ENCODE measurements around the gene ACOT7.

Gene ACOT7

DNA sequence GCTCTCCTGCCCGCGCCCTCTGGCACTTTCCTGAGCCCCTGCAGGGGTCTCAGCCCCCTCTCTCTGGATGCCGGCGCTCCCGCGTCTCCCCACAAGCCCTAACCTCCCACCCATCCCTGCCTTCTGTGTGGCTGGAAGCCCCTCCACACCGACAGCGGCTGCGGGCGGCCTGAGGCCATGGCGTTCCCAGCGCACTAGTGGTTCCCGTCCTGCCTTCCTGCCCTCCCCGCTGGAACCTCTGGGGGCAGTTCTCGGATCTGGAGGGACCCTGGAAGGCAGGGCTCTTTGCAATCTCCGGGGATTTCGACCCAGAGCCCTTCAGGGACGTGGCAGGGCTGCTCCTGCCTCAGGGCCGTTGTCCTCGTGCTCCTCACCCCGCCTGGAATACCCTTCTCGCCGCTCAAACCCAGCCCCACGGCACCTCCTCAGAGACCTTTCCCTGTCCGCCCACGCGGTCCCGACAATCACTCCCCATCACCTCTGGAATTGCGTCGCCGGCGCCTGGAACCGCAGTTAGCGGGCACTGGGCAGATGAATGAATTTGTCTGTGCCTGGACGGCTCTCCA is 30.5 kb upstream of the ACOT7 start:
- DNase-seq: peak; percentile 55

DNA sequence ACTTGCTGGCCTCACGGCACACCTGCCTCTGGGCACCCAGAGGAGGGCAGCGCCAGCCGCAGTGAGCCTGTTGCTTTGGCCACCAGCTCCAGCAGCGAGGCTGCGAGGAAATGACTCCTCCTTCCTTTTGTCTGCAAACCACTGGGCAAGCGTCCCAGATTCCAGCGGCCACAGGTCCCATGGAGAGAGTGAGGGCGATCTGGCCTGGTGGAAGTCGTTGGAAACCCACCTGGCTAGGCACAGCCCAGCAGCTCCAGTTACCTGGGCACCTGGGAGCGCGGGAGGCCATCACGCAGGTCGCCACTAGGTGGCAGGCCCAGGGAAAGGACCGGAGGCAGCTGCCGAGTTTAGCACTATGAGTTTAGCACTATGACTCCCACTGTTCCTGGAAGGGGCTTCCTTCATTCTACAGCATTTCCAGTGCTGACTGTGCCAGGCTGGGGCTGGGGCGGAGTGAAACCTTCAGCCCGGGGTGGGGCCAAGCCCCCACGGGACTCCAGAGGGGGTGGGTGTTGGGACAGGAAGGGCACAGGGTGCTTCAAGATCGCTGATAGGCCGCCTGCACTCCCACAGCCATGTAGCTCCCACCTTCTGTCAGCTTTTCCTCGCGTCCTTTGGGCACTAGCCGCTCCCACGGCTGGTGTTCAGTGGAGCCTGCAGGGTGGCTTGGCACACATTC is 29.9 kb upstream of the ACOT7 start:
- peak; percentile 65 for DNase-seq

DNA sequence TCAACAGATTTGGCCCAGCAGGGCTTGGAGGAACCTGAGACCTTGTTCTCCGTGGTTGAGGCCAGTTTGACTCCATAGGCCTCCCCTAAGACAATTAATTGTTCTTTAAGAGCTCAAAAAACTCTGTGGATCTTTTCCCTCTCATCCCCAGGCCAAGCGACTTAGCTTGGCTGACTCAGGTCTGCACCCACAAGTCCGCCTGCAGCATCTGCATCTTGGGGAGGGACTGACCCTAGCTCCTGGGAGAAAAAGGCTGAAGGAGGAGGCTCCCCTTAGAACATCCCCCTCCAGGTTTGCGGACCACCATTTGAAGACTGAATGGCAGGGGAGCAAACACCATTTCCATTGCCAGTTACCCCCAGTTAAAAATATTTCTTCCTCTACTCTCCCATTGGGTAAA is 27.7 kb upstream of the ACOT7 start:
- DNase-seq: no peak

DNA sequence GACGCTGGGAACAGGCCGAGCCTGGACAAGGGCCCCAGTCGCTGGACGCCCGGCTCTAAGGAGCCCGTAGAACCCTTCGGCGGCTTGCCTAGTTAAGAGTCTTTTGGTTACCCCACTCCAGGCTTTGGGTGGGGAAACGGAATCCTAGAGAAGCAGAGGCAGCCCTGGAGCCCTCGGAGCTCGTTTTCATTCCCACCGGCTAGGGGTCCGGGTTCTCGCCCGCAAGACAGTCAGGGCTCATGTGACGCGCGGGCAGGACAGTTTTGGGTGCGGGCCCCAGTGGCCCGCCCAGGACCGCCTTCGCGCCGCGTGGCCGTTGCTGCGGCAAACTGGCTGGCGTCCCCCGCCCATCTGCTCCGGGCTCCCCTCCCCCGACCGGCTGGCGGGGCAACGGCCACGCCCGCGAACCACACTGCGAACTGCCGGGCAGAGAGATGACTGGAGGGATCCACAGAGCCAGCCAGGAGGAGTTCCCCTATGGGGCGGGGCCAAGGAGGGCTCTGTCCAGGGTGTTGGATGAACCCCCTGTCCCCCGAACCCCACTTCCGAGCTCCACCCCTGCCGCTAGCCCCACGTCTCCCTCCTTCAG is 27.0 kb upstream of the ACOT7 start:
- peak; percentile 61 for DNase-seq

GRCh38 chr1:6419804-6420453 is 26.4 kb upstream of the ACOT7 start, which contains the start of gene HES2:
HES2 (minus strand) TSS chr1:6419919; CDS start chr1:6419820, 99 bp downstream.
- peak; percentile 61 for DNase-seq

DNA sequence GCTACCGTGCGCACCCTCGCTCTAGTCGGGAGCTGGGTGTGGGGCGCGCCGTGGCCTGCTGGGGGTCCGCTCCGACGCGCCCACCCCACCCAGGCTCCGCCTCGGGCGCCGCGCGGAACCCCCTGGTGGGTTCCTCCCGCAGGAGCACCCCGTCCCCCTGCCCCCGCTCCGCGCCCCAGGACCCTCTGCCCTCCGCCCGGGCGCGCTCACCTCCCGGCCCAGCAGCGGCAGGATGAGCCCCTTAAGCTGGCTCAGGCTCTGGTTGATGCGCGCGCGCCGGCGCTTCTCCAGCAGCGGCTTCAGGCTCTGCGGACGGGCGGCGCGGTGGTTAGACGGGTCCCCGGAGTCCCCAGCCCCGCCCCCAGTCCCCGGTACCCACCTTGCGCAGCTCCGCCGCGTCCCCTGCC is 25.8 kb upstream of the ACOT7 start:
- DNase-seq: no peak

GRCh38 chr1:6418668-6419396 is 25.3 kb upstream of the ACOT7 start:
- DNase-seq: peak; percentile 47

- DNase-seq: no peak
Observed at GRCh38 chr1:6417961-6418667, 24.5 kb upstream of the ACOT7 start.

DNA sequence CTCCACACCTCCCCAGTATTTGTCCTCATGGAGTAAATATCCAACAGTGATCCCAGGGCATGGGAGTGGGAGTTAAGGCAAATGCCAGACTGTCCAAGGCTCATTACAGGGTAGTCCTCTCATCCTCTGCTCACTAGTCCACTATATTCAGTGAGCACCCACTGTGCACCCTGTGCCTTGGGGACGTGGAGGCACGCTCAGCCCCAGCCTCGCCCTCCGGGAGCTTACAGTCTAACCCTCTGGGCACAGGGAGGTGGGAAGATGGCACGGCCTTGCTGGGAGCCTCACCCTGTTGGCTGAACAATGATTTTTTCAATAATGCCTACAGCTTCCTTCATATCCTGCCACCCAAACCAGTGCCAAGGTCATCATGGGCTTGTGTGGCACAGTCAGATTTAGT is 23.3 kb upstream of the ACOT7 start:
- no peak for DNase-seq

- no peak for DNase-seq
Observed at GRCh38 chr1:6416295-6416656, 22.7 kb upstream of the ACOT7 start.

- DNase-seq: no peak
Observed at GRCh38 chr1:6414881-6415626, 21.5 kb upstream of the ACOT7 start.

DNA sequence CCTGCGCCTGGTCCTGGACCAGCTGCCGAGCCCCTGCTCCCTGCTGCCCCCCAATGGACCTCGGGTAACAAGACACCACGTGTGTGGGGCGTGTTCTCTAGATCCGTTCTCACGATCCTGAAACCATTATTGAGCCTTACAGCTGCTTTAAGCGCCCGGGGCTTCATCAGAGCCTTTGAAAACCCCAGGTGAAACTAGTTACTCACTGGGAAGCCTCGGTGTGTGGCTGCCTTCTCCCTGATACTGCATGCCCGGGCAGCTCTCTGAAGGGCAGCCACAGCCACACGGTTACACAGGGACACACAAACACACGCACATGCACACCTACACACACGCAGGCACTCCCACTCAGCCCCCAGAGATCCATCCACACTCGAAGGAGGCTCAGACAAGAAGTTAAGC is 20.9 kb upstream of the ACOT7 start:
- peak; percentile 55 for DNase-seq

DNA sequence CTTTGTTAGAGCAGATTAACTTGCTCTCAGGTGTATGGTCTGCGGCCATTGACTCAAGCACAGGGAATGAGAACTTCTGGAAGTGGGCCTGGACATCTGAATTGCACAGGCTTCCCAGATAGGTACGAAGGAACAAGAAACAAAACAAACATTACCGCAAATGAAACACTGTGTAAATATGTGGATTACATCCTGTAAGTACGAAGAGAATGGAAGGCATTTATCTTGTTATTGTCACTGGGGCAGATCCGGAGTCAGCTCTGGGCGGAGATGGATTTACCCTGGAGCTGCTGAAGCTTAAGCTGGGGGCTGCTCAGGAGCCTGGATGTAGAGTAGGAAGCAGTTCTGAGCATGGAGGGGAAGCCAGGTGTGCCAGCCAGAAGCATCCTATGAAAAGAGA is 19.3 kb upstream of the ACOT7 start:
- DNase-seq: no peak

DNA sequence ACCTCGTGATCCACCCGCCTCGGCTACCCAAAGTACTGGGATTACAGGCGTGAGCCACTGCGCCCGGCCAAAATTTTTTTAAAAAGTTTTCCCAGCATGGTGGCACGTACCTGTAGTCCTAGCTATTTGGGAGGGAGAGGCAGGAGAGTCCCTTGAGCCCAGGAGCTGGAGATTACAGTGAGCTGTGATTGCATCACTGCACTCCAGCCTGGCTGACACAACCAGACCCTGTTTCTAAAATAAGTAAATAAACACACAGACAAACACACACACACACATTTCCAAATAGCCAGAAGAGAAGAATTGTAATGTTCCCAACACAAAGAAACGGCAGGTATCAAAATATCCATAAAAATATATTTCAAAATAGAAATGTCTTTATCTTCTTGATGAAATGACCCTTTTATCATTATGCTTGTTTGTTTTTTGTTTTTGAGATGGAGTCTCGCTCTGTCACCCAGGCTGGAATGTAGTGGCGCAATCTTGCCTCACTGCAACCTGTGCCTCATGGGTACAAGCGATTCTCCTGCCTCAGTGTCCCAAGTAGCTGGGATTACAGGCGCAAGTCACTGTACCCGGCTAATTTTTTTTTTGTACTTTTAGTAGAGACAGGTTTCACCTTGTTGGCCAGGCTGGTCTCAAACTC is 16.8 kb upstream of the ACOT7 start:
- DNase-seq: no peak

DNA sequence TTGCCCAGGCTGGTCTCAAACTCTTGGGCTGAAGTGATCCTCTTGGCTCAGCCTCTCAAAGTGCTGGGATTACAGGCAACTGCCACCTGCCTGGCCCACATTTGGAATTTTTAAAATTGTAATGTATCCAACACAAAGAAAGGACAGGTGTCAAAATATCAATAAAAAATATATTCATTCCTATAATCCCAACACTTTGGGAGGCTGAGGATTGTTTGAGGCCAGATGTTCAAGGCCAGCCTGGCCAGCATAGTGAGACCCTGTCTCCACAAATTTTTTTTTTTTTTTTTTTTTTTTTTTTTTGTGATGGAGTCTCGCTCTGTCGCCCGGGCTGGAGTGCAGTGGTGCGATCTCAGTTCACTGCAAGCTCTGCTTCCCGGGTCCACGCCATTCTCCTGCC is 16.2 kb upstream of the ACOT7 start:
- no peak for DNase-seq

DNA sequence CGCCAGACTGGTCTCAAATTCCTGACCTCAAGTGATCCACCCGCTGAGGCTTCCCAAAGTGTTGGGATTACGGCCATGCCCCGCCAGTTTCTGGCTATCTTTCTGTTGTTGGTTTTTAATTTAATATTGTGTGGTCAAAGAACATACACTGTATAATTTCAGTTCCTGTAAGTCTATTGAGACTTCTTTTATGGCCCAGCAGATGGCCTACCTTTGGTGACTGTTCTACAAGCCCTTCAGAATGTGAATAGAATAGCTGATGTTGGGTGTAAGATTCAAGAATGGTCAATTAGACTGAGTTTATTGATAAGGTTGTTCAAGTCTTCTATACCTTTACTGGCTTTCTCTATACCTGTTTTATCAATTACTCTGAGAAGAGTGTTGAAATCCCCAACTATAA is 15.5 kb upstream of the ACOT7 start:
- DNase-seq: no peak

DNA sequence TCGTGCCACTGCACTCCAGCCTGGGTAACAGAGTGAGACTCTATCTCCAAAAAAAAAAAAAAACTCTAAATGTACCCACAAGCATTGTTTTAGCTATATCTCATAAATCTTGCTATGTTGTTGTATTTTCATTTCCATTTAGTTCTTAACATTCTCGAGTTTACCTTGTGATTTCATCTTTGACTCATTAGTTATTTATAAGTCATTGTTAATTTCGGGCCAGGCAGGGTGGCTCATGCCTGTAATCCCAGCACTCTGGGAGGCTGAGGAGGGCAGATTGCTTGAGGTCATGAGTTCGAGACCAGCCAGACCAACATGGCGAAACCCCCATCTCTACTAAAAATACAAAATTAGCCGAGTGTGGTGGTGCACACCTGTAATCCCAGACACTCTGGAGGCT is 14.5 kb upstream of the ACOT7 start:
- DNase-seq: no peak

DNA sequence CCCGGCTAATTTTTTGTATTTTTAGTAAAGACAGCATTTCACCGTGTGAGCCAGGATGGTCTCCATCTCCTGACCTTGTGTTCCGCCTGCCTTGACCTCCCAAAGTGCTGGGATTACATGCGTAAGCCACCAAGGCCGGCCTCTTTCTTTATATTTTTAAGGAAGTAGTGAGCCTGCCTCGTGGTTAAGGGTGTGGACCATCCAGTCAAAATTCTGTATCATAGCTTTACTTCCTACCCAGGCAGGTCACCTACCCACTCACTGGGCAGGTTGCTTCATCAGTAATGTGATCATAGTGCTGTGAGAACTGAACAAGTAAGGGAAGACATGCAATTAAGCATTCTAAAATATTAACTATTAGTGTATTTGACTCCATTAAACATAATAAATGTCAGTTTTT is 8.1 kb upstream of the ACOT7 start:
- no peak for DNase-seq

GRCh38 chr1:6399294-6399693 is 5.7 kb upstream of the ACOT7 start:
- no peak for DNase-seq

DNA sequence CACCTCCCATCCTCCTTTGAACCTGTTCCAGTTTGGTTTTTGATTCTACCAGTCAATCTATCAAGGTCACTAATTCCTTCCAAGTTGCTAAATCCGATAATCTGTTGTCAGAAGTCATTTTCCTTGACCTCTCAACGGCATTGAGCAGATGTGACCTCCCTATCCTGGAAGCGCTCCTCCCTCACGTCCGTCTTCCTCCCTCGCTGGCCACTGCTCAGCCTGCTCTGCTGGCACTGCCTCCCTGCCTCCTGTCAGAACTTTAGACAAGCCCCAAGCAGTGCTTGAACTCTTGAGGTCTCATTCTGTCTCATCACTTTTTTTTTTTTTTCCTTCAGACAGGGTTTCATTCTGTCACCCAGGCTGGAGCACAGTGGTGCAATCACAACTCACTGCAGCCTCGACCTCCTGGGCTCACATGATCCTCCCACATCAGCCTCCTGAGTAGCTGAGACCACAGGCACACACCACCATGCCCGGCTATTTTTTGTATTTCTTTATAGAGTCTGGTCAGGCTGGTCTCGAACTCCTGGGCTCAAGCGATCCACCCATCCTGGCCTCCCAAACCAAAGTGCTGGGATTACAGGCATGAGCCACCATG is 4.4 kb upstream of the ACOT7 start:
- no peak for DNase-seq

DNA sequence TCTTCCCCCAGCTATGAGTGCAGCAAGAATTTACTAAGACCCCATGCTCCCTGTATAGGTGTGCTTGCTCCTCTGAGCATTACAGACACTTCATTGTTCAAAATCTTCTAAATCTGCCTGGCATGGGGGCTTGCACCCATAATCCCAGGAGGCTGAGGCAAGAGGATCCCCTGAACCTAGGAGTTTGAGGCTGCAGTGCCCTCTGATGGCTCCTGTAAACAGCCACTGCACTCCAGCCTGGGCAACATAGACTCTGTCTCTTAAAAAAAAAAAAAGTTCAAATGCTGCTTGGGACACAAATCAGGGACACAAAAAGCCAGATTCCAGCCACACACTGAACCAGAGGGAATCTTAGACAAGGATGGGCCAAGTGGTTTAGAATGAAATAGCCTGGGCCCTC is 3.4 kb upstream of the ACOT7 start:
- DNase-seq: no peak
